Activated CD4-positive, alpha-beta T cell treated with anti-CD3 and anti-CD28 coated beads, Interleukin-2, amount 50 U/mL, for 48 hours (primary cell): ENCODE results near the gene STK24.

Experiments used
- DNase-seq, 2 experiments: peaks; one replicate each; pipeline ENCODE4 v3.0.0-alpha.2; 2020

STK24 gene

GRCh38 chr13:98447881-98448641, 128.8 kb downstream of the STK24 start:
- DNase-seq: peak; percentile 51 to 56

- DNase-seq: no peak
Measured at GRCh38 chr13:98447130-98447529, 129.8 kb downstream of the STK24 start.

- no peak for DNase-seq
Measured at GRCh38 chr13:98446234-98446621, 130.7 kb downstream of the STK24 start.

GRCh38 chr13:98445340-98446233, 131.3 kb downstream of the STK24 start:
- DNase-seq: peak; percentile 80 to 84

GRCh38 chr13:98444381-98444780, 132.5 kb downstream of the STK24 start:
- DNase-seq: no peak

- no peak for DNase-seq
Measured at GRCh38 chr13:98443800-98444325, 133.0 kb downstream of the STK24 start.

- no peak for DNase-seq
Measured at GRCh38 chr13:98443329-98443728, 133.6 kb downstream of the STK24 start.

GRCh38 chr13:98442391-98443230, 134.3 kb downstream of the STK24 start:
- no peak for DNase-seq

GRCh38 chr13:98441056-98441676, 135.7 kb downstream of the STK24 start:
- no peak for DNase-seq

- no peak for DNase-seq
Measured at GRCh38 chr13:98440390-98441055, 136.4 kb downstream of the STK24 start.

GRCh38 chr13:98439896-98440295, 137.0 kb downstream of the STK24 start:
- DNase-seq: no peak

GRCh38 chr13:98439126-98439828, 137.6 kb downstream of the STK24 start:
- DNase-seq: no peak

GRCh38 chr13:98438246-98439125, 138.4 kb downstream of the STK24 start:
- DNase-seq: no peak

GRCh38 chr13:98436233-98436910, 140.5 kb downstream of the STK24 start:
- no peak for DNase-seq

GRCh38 chr13:98435376-98435775, 141.5 kb downstream of the STK24 start:
- DNase-seq: no peak

GRCh38 chr13:98434060-98434459, 142.8 kb downstream of the STK24 start:
- no peak for DNase-seq

- DNase-seq: no peak
Measured at GRCh38 chr13:98433654-98434053, 143.3 kb downstream of the STK24 start.

GRCh38 chr13:98432638-98433037, 144.3 kb downstream of the STK24 start:
- DNase-seq: no peak

GRCh38 chr13:98429977-98430736, 146.8 kb downstream of the STK24 start:
- DNase-seq: no peak
